GDM1 (cell line): ENCODE measurements around the gene KRT2.

Experiments used
- DNase-seq: peaks from one replicate; lab custom pipeline; 2025; lab: John Stamatoyannopoulos, UW

The KRT2 gene

DNA sequence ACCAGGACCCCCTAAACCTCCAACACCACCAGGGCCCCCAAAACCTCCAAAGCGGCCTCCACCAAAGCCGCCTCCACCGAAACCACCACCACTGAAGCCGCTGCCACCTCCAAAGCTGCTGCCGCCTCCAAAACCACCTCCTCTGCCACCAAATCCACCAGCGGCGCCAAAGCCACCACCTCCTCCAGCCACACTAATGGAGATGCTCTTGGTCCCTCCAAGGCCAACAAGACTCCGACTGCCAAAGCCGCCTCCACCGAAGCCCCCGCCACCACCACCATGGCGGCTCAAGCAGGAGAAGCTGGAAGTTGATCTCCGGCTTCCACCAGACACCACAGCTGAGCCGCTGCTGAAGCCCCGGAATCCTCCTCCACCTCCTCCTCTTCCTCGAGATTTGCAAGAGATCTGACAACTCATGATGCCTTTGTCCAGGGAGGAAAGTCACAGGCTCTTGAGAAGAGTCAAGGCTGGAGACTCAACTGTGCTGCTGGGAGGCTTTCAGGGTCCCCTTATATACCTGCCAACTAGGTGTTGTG, at the start of gene KRT2:
Gene KRT2, minus strand, starts transcription at position 486 of the 536 bp plus-strand sequence. Its CDS starts 69 bp downstream, at position 417.
- no peak for DNase-seq

DNA sequence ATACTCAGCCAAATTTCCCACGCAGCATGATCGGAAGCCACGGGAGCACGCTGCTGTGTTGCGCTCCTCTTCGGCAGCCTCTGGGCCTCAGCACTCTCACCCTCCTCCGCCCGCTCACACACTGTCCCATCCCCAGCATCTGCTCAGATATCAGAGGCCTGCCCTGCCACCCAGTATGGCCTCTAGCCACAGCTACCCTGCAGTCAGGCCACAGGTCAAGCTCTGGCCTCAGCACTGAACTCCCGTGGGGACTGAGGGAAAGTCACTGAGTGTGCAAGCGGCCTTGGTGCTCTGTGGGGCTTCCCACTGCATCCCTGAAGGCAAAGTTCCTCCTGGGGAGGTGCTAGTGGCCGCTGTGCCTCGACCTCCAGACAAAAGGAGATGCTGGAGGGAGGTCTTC, 49.3 kb upstream of the KRT2 start:
- no peak for DNase-seq

DNA sequence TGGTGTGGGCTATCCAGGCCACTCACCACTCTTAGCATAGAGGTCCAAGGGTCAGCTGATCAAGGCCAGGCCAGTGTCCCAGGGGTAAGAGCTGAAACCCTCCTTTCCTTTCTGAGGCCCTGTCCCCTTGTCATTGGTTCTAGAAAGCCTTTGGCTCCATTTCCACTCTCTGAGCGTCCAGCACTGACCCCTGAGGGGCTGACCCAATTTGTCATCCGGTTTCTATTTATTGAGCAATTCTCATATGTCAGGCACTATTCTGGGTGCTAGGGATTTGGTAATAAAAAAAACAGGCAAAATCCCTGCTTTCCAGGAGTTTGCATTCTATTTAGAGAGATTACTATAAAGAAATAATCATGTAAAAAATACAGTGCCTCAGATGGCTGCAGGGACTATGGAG, 47.9 kb upstream of the KRT2 start:
- no peak for DNase-seq

DNA sequence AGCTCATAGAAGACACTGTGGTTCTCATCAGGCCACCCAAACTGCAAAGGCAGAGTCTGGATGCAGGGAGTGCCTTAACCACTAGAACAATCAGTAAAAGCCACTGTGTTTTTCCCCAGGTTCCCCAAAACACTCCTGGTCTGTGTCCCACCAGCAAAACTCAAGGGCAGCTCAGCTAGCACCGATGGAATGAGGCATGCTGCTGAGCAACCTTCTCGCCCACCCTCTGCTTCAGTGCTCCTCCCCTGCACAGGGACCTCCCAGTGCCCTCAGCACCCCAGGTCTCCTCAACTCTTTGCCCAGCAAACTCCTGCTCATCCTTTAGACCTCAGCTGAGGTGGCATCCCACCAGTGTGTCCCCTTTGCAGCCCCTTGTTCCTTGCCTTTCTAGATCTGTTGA, 47.4 kb upstream of the KRT2 start:
- no peak for DNase-seq

DNA sequence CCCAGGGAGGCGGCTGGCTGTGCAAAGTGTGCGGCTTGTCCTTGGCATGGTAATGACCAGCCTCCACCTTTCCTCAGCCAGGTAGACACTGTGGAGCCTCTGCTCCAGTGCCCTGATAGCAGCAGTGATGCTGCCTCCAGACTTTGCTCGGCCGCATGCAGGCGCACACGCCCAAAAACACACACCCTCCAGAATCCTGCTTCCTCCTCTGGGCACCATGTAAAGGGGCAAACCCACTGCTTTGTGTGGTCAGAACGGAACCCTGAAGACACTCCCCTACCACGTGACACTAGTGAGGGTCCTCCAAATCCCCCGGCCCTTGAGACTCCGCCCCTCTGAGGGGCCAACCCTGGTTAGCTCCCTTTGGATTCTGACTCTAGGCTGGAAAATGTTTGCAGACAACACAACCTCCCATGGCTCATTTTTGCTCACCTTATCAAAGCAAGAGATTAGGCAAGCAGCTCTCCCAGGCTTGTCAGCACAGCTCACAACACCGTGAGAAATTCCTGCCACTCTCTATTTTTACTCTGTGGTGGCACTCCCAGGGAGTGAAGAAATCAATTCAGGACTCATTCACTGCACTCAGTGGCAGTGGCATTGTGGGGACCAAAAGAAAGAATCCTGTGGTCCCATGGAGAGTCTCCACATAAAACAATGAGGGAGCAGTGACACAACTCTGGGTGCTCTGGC, 46.8 kb upstream of the KRT2 start:
- DNase-seq: no peak

DNA sequence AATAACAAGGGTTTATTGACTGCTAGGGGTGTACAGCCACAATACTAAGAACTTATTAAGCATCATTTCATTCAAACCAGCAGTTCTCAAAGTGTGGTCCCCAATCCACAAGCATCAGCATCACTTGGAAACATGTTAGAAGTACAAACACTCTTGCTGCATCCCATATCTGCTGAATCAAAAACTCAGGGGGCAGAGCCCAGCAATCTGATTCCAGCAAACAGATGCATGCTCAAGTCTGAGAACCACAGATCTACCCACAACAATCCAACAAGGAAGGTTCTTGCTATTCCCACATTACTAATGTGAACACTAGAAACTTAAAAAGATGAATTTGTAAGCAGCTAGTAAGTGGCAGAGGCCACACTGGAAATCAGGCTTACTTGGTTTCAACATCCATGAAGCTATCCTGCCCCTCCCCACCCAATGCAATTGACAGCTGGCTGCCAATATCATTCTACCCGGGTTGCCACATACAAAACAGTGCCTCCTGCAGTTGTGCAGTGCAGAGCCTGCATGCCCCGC, 45.1 kb upstream of the KRT2 start:
- no peak for DNase-seq

DNA sequence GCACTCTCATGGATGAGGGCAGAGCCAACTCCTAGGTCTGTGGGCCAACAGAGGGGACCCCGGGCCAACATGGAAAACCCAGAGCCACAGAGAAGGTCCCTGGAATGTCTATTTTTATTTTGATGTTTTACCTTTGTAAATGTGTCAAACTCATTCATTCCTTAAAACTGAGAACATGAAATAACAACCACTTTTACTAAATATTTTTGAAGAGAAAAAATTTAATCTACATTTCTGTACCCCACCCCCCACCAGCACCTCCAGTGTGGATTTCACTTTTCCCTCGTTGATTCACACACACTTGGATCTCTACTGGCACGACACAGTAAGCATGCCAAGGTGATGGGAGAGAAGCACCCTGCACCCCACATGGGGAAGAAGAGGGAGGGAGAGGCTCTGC, 44.6 kb upstream of the KRT2 start:
- DNase-seq: no peak

DNA sequence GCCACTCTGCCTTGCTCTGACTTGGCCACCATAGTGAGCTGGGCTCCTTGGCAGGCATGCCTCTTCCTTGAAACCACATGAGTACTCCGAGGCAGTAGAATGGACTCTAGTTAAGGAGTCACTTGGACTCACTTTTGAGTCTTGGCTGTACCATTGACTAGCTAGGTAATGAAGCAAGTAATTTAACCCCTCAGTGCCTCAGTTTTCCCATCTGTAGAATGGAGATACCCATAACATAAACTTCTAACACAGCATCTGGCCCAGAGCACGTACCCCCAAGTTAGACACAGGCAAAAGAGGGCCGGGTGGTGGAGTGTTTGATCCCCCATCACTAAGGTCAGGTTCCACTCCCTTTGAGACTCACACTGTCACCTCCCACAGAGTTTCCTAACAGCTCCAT, 43.0 kb upstream of the KRT2 start:
- no peak for DNase-seq

DNA sequence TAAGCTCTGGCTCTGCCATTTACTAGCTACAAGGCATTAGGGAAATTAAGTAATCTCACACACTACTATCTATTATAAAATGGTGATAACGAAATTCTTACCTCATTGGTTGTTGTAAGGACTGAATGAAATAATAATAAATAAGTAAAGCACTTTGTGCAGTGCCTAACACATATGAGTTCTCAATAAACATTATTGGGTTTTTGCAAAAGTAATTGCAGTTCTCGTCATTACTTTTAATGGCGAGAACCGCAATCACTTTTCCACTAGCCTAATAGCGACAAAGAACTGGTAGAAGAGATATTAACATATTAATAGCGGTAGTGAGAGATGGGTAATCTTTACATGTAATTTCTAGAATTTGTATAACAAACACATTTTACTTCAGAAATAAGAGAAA, 42.1 kb upstream of the KRT2 start:
- DNase-seq: no peak

DNA sequence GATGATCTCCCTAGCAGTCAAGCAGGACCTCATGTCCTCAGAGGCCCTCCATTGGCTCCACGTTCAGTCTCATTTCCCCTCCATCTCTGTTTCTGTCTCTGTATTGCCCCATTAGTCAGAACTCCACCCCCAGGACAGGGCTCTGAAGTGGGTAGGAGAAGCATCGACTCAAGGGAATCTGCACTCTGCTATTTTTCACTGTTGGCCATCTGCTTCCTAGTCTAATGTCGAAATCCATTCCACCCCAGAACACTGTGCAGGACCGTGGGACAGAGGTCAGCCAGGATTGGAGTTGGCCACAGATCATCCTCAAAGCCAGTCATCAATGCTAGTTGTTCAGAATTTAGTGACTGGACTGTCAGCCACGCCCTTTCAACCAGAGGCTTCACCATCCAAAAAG, 41.2 kb upstream of the KRT2 start:
- no peak for DNase-seq

DNA sequence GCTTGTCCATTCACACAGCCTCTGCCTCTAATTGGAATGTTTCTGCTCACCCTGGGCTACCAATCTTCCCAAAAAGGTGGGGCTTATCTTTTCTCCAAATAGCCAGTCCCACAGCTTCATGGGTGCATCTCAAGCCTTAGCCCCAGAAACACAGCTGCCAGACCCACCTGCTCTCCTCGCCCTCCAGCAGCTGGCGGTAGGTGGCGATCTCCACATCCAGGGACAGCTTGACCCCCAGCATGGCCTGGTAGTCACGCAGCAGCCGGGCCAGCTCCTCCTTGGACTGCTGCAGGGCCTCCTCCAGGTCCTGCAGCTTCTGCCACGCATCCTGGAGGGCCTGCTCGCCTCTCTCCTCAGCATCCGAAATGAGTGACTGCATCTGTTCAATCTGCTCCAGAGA, 40.2 kb upstream of the KRT2 start:
- no peak for DNase-seq

DNA sequence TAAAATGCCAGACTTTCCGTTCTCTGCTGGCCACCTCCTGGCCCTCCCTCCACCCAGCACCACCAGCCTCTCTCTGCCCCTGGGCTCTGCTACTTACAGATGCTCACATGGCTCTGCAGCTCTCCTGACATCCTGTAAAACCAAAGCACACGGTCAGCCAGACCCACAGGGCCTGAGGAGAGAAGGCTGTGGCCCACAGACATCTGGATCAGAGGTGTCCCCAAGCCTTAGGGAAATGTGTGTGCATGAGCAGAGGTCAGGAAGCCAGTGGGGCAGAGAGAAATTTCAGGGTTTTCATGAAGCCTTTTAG, 39.8 kb upstream of the KRT2 start:
- no peak for DNase-seq

DNA sequence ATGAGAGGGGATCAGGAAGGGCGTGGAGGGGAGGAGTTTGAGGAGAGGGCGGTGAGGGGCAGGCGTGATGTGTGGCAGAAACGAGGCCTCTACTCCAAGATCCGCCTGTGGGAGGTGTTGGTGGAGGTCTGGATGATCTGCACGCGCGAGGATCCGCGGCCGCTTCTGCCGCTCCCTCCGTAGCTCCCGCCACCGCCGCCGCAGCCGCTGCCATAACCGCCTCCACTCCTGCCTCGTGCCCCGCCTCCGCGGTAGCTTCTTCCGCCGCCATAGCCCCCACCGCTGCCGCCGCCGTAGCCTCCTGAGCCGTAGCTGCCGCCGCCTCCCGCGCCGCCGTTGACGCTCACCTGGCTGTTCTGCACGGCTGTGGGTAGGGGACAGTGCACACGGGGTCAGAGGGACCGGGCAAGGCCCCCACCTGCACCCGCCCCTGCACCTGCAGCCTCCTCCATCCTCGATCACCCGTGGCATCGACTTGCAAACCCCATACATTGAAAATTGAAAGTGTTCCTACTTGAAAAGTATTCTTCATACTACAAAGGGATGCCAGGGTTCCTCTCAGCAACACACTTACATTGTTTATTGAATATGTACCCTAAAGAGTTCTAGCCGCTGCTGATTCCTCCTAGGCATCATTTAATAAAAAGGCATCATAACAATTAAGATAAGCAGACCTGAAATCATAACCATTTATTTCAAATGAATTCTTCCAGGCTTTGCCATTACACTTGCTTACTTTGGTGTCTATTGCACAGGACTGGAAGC, 39.2 kb upstream of the KRT2 start:
- DNase-seq: no peak

DNA sequence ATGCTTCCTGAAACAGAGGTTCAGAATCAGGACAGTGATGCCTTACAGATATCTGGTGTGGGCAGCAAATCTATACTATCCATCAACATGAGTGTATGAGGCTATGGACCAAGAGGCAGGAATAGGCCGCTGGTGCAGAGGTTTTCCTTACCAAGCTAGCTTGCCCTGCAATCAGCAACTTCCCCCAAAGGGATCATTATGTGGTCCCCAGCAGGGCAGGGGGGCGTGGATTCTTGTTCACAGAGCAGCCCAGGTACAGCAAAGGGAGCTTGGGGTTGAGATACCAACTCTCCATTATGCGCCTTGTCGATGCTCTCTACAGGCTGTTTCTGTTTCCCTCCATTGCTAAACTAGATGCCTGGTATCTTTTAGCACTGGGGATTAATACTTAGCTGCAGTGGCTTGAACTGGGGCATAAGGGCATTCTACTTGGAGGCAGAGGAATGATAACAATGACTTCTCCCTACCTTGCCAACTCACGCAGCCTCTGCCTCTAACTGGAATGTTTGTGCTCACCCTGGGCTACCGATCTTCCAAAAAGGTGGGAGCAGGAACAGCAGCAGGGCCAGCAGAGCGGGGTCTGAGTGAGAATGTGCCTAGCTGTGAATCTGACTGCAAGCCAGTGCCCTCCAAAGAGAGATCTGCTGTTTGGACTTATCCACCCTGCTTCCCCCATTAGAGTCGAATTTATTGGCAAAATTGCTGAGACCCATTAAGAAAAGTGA, 38.5 kb upstream of the KRT2 start:
- no peak for DNase-seq

DNA sequence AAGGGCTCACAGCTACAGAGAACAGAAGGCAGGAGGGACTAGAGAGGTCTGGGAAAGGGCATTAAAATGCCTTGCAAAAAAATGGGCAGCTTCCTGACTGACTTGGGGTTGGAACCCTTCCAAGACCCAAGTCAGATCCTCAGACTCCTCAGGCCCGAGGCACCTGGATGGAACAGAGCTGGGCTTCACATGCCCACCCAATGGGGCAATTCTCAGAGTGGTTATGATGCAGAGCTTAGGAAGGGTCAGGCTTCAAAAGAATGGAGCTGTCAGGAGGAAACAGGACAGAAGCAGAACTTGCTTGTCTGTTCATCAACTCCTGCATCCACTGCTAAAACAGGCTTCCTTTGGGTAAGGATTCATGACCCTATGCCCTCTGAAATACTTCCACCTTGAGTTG, 37.9 kb upstream of the KRT2 start:
- DNase-seq: no peak

DNA sequence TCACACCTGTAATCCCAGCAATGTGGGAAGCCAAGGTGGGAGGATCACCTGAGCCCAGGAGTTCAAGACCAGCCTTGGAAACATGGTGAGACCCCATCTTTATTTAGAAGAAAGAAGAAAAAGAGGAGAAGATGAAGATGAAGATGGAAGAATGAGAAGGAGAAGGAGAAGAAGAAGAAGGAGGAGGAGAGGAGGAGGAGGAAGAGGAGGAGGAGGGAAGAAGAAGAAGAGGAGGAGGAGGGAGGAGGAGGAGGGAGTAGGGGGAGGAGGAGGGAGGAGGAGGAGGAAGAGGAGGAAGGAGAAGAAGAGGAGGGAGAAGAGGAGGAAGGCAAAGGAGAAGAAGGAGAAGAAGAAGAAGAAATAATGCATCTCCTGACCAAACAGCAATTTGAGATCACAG, 37.2 kb upstream of the KRT2 start:
- DNase-seq: no peak

DNA sequence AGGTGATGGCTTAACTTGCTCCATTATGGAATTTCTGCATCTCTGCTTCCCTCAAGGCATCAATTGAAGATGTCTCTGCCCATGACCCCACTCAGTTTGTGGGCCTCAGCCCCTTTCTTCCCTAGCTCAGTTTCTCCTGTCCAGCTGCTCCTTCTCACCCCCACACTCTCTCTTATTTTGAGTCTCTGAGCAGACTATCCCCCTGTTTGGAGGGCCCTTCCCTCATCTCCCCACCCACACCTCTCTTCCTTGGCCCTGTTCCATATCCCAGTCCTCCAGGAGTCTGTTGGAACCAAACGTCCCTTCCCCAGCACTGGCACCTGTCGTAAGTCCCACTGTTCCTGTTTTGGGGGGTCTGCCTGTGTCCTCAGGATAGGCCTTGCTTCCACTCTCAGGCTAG, 36.5 kb upstream of the KRT2 start:
- no peak for DNase-seq

DNA sequence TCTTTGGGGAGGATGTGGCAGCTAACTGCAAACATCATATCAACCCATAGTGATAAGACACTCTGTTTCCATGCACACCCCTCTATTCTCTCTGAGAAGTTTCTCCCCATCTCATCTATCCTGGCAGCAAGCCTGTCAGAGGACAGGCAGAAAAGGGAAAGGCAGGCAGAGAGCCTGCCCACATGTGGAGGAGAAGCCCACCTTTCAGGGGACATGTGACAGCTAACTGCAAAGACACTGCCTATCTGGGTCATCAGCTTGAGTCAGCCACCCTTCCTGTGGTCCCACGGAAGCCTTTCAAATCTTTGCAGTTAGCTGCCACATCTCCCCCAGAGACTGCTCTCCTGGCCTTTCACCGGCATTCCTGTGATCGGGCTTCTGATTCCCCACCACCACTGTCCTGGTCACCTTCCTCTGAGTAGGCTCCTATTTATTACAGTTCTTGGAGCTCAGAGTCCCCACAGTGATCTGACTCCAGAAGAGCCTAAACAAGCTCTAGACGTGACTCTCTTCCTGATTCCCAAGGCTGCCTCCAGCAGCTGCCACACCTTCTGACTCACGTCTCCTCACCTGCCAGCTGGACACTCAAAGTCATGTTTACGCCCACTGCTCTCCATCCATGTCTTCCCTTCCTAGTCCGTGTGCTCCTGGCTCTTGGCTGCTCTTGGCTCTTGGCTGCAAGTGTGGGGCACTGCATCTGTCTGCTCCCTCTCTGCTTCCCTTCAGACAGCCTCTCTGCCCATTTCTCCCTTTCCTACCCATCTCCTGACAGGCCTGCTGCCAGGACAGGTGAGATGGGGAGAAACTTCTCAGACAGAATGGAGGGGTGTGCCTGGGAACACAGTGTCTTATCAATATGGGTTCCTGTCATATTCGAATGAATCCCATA, 35.7 kb upstream of the KRT2 start:
- no peak for DNase-seq

DNA sequence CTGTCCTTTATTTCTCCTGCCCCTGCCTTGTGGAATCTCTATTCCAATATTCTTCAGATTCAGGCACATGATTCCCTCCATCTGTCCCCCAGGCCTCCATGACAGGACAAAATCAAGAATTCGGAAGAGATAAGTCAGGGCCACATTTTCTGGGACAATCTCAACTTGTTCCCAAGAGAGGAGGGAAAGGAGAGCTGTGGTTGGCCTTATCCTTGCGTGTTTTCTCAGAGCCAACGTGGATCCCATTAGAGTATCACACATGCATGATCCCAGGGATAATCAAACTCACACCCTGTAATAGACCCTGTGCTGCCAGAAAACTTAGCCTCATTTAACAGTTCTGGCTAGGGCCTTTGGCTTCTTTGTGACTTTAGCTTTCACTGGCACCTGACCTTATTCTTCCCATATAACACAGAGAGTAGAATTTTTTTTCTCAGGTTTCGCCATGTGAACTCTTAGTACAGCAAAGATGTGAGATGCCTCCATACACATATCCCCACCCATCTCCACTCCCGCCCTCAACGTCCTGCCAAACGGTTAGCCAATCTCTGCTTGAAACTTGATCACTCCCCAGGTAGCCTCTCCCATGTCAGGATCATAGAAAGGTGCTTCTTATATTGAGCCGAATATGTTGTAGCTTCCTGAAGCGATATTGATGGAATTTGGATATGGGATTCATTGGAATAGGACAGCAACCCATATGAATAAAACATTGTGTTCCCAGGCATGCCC, 34.9 kb upstream of the KRT2 start:
- DNase-seq: no peak

DNA sequence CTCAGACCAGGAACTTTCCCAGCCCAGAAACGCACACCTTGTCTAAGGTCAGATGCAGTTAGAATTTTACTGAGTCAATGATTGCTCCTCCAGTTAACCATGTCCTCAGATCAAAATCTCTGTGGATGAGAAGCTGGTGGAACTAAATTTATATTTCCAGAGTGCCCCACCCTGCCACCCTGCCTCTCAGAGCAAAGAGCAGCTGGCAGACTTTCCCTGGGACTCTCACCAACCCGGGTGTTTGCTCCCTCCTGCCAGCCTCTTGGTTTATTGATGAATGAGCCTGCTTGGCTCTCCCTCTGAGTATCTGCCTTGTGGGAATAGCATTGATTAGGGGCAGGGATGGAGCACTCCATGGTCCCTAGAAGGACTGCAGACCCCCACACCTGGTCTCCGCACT, 34.1 kb upstream of the KRT2 start:
- DNase-seq: no peak

DNA sequence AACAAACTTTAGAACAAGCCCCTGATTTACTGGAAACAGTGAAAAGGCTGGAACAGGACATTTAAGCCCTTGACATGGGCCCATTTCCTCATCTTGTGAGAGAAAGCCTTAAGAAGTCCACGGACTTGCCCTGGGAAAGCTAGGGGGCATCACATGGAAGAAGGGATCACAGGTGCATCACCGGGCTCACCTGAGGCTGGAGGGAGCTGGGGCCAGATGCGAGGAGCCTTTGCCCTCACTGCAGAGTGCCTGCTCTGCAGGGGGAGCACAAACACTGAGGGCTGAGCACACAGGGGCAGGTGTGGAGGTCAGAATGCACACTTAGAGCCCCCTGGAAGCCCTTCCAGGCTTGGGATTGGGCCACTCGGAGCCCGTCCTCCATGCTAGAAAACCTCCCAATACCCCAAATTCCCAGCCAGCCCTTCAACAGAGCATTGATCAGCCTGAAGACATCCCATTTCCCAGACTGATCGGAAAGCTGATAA, 33.4 kb upstream of the KRT2 start:
- no peak for DNase-seq
